ENCODE measurements around the gene TIMM22. TPM values are rescaled to one million over a fixed set of nuclear protein-coding genes. Genes with fewer than 3 reads are reported as not detected.
A peak's percentile ranks its signal among the peaks of the same experiment; 100 is the strongest.
"Not testable (repeated sequence)": the region's sequence is repeated elsewhere in the genome, so short reads cannot be mapped to it uniquely, and the experiment has no call there.

The TIMM22 gene
- total RNA-seq, 1 donor from 2014 or later: 9.4 TPM

GRCh38 chr17:1038459-1039122 lies 41.7 kb downstream of the TIMM22 start:
- no peak for DNase-seq (ENCODE audit: low spot score)

- DNase-seq (ENCODE audit: low spot score): no peak
These were observed 42.2 kb downstream of the TIMM22 start for GRCh38 chr17:1039123-1039507.

- DNase-seq (ENCODE audit: low spot score): peak; percentile 61
These were observed 42.7 kb downstream of the TIMM22 start for GRCh38 chr17:1039511-1040215.

DNA sequence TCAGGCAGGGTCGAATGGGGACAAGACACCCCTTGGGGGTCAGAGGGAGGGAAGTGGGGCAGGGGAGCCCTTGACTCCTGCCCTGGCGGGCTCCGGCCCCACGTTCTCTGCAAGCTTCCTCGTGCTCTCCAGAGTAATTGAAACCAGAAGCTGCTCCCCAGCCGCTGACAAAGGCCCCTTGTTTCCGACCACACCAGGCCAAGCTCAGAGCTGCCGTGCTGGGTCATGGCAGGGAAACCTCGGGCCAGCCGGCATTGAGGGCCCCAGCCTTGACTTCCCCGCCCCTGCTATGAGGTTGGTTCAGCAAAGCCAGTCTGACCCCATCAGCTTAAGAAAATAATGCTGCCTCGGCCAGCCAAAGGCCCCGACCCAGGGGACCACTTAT lies 43.3 kb downstream of the TIMM22 start:
- DNase-seq (ENCODE audit: low spot score): peak; percentile 60

GRCh38 chr17:1041746-1042145 lies 44.8 kb downstream of the TIMM22 start:
- DNase-seq (ENCODE audit: low spot score): no peak

DNA sequence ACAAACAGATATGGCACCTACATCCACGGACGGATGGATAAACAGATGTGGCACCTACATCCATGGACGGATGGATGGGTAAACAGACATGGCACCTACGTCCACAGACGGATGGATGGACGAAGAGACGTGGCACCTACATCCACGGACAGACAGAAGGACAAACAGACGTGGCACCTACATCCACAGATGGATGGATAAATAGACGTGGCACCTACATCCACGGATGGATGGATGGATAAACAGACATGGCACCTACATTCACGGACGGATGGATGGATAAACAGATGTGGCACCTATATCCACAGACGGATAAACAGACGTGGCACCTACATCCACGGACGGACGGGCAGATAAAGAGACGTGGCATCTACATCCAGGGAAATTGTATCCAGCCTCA lies 45.6 kb downstream of the TIMM22 start:
- DNase-seq (ENCODE audit: low spot score): no peak

DNA sequence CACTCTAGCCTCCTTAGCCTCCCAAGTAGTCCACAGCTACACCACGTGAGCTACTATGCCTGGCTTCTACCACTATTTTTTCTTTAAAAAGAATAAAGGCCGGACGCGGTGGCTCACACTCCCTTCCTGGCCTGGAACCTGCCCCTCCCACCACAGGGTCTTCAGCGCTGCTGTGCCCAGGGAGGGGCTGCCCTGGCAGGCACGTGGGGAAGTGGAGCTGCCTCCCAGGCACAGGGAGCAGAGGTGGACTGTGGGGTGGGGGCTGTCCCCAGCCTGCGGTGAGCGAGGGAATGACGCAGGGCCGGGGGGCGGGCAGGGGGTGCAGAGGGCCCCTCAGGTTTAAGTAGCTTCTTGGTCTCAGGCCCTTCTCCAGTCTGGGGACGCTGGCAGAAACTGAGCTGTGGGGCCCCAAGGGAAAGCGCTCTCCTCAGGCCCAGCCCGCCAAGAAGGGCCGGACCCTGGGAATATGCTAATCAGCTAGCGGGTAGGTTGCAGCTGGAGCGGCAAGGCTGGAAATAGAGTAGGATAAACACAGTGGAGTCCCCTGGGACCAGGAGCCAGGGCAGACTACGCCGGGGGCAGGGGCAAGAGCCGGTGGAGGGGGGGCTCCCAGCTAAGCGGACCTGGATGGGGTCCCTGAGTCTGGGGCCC lies 46.8 kb downstream of the TIMM22 start:
- DNase-seq (ENCODE audit: low spot score): peak; percentile 87

DNA sequence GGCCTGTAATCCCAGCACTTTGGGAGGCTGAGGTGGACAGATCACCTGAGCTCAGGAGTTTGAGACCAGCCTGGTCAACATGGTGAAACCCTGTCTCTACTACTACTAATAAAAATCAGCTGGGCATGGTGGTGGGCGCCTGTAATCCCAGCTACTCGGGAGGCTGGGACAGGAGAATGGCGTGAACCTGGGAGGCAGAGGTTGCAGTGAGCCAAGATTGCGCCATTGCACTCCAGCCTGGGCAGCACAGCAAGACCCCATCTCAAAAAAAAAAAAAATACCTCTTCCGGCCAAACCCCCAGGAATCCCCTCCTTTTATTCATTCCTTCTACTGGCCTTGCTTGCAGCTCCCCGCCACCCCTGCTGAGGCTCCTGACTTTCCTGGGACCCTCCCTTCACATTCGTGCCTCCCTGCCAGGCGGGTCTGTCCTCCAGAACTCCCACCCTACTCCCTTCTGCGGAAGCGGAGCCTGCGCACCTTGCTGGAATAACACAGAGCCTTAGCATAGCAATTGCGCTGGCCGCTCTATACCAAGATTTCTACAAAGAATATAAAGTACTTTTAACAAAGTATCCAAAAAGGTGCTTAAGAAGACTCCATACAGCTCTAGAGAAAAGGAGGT lies 47.6 kb downstream of the TIMM22 start:
- not testable (repeated sequence) for DNase-seq (ENCODE audit: low spot score)

DNA sequence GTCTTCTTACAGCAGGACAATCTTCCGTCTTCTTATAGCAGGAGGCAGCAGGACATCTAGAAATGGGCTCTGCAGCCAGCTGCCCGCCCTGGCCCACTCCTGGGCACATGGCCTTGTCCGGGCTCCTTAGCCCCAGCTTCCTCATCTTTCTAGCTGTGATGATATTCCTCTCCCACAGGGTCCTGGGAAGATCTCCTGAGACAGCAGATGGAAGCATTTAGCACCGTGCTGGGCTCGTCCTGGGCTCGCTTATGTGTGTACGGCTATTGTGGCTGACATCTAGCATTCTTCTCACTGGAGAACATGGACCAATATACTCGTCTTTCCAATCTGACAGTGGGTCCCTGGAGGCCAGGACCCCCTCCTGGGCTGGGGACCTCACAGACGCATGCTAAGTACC lies 48.5 kb downstream of the TIMM22 start:
- DNase-seq (ENCODE audit: low spot score): no peak

DNA sequence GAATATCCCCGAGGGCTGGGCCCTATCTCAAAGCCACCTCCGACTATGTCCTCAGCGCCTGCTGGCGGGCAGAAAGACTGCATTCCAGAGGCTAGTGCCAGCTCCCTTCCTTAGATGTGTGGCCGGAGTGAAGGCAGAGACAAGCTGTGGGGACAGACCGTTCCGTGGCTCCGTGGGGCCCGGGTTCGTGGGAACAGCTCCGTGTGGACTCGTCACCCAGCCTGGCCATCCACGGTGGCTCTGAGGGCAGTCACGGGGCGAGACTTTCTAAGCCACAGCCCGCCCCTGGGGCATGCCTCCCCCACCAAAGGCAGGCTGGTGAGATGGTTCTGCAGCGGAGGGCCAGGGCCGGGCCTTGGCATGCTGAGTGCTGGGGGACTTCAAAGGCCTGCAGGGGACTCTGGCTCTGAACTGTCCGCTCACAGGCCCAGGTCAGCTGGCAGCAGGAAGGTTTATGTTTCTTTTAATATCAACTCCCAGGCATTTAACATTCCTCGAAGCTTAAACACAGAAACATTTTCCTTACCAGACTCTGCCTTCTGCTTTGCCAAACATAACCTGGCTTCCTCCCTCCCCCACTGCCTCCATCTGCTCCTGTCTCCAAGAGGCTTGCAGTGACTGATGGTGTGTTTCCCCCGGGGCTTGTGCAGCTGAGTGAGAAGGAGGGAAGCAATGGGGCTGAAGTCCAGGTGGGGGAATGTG lies 50.4 kb downstream of the TIMM22 start:
- DNase-seq (ENCODE audit: low spot score): peak; percentile 79

DNA sequence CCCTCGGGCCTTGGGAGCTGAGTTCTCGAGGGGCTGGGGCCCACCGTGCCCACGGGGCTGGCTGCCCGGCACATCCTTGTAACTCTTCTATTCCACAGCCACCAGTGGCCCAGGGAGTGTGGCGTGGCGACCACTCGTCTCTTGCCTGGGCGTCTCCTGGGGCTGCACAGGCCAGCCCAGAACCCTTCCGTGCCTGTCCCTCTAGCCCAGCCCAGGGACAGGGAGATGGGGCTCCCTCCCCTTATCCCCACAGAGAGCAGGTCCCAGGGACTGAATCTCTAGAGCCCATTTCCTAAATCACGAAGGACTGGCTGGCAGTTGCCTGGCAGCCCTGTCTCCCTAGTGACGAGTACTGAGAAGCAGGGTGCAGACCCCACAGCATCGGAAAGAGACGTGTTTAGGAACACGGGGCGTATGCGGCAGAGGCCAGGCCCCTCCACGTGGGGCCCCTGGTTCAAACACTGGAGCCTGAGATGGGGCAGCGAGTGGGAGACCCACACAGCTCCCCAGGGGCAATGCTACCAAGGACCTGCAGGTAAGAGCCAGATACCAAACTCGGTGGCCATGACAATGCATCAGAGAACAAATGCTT lies 51.0 kb downstream of the TIMM22 start:
- no peak for DNase-seq (ENCODE audit: low spot score)

GRCh38 chr17:1048516-1049115 lies 51.7 kb downstream of the TIMM22 start:
- not testable (repeated sequence) for DNase-seq (ENCODE audit: low spot score)

DNA sequence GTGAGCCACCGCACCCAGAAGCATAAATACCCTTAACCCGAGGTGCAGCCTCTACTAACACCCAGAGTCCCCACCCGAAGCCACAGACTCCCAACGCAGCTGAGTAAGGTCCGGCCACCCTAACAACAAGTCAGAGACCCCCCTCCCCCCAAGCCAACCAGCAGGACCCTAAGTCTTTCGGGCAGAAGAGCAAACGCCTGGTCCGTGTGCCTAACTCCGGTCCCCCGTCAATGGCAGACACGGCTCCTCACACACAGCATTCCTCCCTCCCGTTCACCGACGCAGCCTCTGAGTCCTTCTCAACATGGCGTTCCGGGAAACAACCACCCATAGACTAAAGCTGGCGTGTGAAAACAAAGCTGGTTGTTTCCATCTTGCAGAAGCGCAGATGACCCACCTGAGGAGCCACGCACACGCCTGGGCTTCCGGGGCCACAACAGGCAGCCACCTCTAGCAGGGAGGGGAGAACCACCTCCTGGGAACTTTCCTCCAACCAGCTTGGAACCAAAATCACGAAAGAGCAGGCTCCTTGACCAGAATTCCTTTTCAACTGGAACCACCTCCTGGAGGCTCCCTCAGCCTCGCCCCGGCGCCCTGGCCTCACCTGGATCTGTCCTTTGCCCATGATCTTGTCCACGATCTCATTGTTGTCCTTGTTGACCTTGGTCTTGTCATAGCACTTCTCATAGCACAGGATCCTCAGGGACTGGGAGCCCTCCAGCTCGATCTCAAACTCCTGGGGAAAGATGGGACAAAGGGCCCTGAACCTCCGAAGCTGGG lies 52.7 kb downstream of the TIMM22 start:
- no peak for DNase-seq (ENCODE audit: low spot score)

- no peak for DNase-seq (ENCODE audit: low spot score)
These were observed 53.5 kb downstream of the TIMM22 start for GRCh38 chr17:1050246-1050995.

DNA sequence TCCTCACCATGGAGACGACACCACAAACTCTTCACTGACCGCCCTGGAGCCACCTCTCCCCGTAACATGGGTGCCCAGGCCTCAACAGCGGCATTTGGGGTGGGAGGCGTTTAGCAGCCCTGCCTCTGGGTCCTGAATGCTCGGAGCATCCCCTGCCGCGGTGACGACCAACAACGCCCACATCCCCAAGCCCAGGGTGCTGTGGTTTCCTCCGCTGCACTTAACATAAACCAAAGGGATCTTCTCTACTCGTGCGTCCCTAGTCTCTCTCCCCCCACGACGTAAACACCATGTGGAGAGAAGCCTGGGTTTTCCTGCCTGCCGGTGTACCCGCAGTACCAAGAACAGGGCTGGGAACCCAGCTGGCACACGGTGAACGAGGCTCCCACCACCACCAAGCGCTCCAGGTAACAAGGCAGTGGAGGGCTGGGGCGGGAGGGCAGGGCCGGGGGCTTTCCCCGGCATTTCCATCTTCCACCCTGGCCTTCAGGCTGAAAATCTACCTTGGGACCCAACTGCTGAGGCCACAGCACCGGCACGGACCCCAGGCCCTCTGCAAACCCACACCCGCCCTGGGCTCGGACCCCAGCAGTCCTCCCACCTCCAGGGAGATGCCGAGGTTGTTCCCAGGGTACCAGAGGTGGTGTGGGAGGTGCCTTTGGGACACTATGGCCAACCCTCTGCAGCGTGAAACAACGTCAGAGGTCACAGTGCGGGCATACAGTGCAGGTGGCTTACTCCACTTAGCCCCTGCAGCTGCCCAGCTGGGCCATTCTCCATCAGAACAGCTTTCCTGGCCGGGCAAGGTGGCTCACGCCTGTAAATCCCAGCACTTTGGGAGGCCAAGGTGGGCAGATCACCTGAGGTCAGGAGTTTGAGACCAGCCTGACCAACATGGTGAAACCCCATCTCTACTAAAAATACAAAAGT lies 54.3 kb downstream of the TIMM22 start:
- no peak for DNase-seq (ENCODE audit: low spot score)

Measured in umbilical cord (tissue), 2 donors.